GM19035 (cell line): ENCODE results near the gene DPH6.
A peak's percentile ranks its signal among the peaks of the same experiment; 100 is the strongest.

ENCODE experiments used
- ATAC-seq: cut with Tn5 transposase; IDR thresholded peaks from one replicate; pipeline ENCODE4 v1.9.1; 2021; ENCODE audit not compliant: unreplicated experiment

Gene DPH6

GRCh38 chr15:35545316-35545823 lies 595 bp downstream of the DPH6 start:
- ATAC-seq, result peak; percentile 16

GRCh38 chr15:35540885-35541284 lies 5.1 kb downstream of the DPH6 start:
- no peak for ATAC-seq

GRCh38 chr15:35540021-35540420 lies 5.9 kb downstream of the DPH6 start:
- ATAC-seq, result no peak

- no peak for ATAC-seq
These were observed 10.5 kb downstream of the DPH6 start for GRCh38 chr15:35535365-35535916.

- no peak for ATAC-seq
These were observed 12.5 kb downstream of the DPH6 start for GRCh38 chr15:35533130-35534110.

GRCh38 chr15:35530698-35531097 lies 15.3 kb downstream of the DPH6 start:
- ATAC-seq, result no peak

GRCh38 chr15:35529784-35530183 lies 16.2 kb downstream of the DPH6 start:
- ATAC-seq, result no peak

- ATAC-seq, result no peak
These were observed 23.9 kb downstream of the DPH6 start for GRCh38 chr15:35522061-35522460.

- no peak for ATAC-seq
These were observed 26.3 kb downstream of the DPH6 start for GRCh38 chr15:35519541-35520149.

GRCh38 chr15:35519052-35519451 lies 26.9 kb downstream of the DPH6 start:
- no peak for ATAC-seq

- ATAC-seq, result no peak
These were observed 31.2 kb downstream of the DPH6 start for GRCh38 chr15:35514759-35515158.

GRCh38 chr15:35507932-35508638 lies 37.9 kb downstream of the DPH6 start:
- no peak for ATAC-seq

- ATAC-seq, result no peak
These were observed 39.6 kb downstream of the DPH6 start for GRCh38 chr15:35506272-35506870.

GRCh38 chr15:35505809-35506208 lies 40.2 kb downstream of the DPH6 start:
- ATAC-seq, result no peak

- ATAC-seq, result no peak
These were observed 40.8 kb downstream of the DPH6 start for GRCh38 chr15:35505141-35505540.

GRCh38 chr15:35499723-35500122 lies 46.2 kb downstream of the DPH6 start:
- no peak for ATAC-seq

- peak; percentile 100 for ATAC-seq
These were observed 49.4 kb downstream of the DPH6 start for GRCh38 chr15:35496585-35496984.

GRCh38 chr15:35495080-35495479 lies 50.9 kb downstream of the DPH6 start:
- ATAC-seq, result no peak

GRCh38 chr15:35491999-35492398 lies 54.0 kb downstream of the DPH6 start:
- ATAC-seq, result no peak

GRCh38 chr15:35491173-35491572 lies 54.8 kb downstream of the DPH6 start:
- no peak for ATAC-seq

- no peak for ATAC-seq
These were observed 55.5 kb downstream of the DPH6 start for GRCh38 chr15:35490511-35490910.
